Fibroblast of lung (primary cell): Measurements from ENCODE around the gene ARMH2. TPM values are rescaled to one million over a fixed set of nuclear protein-coding genes. Genes with fewer than 3 reads are reported as not detected.

Source experiments
- DNase-seq, 2 donors: peaks; one replicate each; pipeline versions ENCODE4 v3.0.0 to v3.0.0-alpha.2; 2010; ENCODE audit warnings: low read depth in 2 of 2
- H2AFZ ChIP-seq: 2 replicates; pipeline ENCODE4 v1.5.1; 2012; ENCODE audit warnings: low read length, control low read depth, inconsistent platforms
- H3K27ac ChIP-seq: 2 replicates; pipeline ENCODE4 v1.5.1; 2011; ENCODE audit warnings: low read length, control low read depth; ENCODE audit not compliant: insufficient read depth
- H3K27me3 ChIP-seq: 2 replicates; pipeline ENCODE4 v1.5.1; 2011; ENCODE audit warnings: mild to moderate bottlenecking, low read length; ENCODE audit not compliant: control insufficient read depth, insufficient read depth
- H3K36me3 ChIP-seq: 2 replicates; pipeline ENCODE4 v1.5.1; 2011; ENCODE audit warnings: low read length; ENCODE audit not compliant: control insufficient read depth, insufficient read depth
- H3K4me1 ChIP-seq: 2 replicates; pipeline ENCODE4 v1.5.1; 2011; ENCODE audit warnings: low read length; ENCODE audit not compliant: control insufficient read depth, insufficient read depth; ENCODE audit errors: extremely low read depth
- H3K4me2 ChIP-seq: 2 replicates; pipeline ENCODE4 v1.5.1; 2011; ENCODE audit warnings: low read length, control low read depth; ENCODE audit not compliant: insufficient read depth; ENCODE audit errors: extremely low read depth
- H3K4me3 ChIP-seq, 4 experiments: fragments of 200-600 bp in 1 of 4; sonication (generic) in 1 of 4; replicated peaks in 1 of 4; 2 replicates each; pipeline ENCODE4 v1.5.1; 2011 to 2016; ENCODE audit warnings: low read length in 4 of 4, low read depth in 3 of 4, mild to moderate bottlenecking in 3 of 4, control low read depth in 2 of 4, inconsistent platforms in 1 of 4, mixed read lengths in 1 of 4; ENCODE audit not compliant: insufficient read depth in 1 of 4; ENCODE audit errors: control extremely low read depth in 1 of 4
- H3K79me2 ChIP-seq: 2 replicates; pipeline ENCODE4 v1.5.1; 2012; ENCODE audit warnings: mild to moderate bottlenecking, low read length, inconsistent platforms; ENCODE audit not compliant: control insufficient read depth, insufficient read depth
- H3K9ac ChIP-seq: 2 replicates; pipeline ENCODE4 v1.5.1; 2011; ENCODE audit warnings: mild to moderate bottlenecking, low read length, control low read depth; ENCODE audit not compliant: insufficient read depth
- H3K9me3 ChIP-seq: 2 replicates; pipeline ENCODE4 v1.5.1; 2012; ENCODE audit warnings: low read depth, low read length; ENCODE audit not compliant: control insufficient read depth, insufficient read depth
- H4K20me1 ChIP-seq: 2 replicates; pipeline ENCODE4 v1.5.1; 2011; ENCODE audit warnings: low read length; ENCODE audit not compliant: control insufficient read depth, insufficient read depth; ENCODE audit errors: extremely low read depth
- CTCF ChIP-seq, 2 donors: IDR thresholded peaks in 1 of 2; conservative IDR thresholded peaks in 1 of 2; 1 replicate in 1 of 2; 2 replicates in 1 of 2; pipeline ENCODE4 v1.5.1; 2011 to 2012; ENCODE audit warnings: low read length in 2 of 2, control low read depth in 1 of 2, inconsistent platforms in 1 of 2, low read depth in 1 of 2, mild to moderate bottlenecking in 1 of 2
- EZH2 ChIP-seq: IDR thresholded peaks from 2 replicates; pipeline ENCODE4 v1.5.1; 2012; ENCODE audit warnings: low read length, control low read depth, mild to moderate bottlenecking; ENCODE audit errors: missing control alignments
- polyA plus RNA-seq, 2 donors: library from polyadenylated mRNA; depleted of rRNA in 1 of 2; stranded (reverse) in 1 of 2; unstranded in 1 of 2; fragments of >200 nt; gene quantifications; 2 replicates each; pipeline ENCODE4 v1.2.1, GENCODE V29; 2011 to 2012; ENCODE audit warnings: missing spikeins in 1 of 2
- total RNA-seq: library from RNA; depleted of rRNA; stranded (reverse); fragments of >200 nt; gene quantifications from 2 replicates; pipeline ENCODE4 v1.2.1, GENCODE V29; 2014

Gene ARMH2
- total and polyA plus RNA-seq, 2 donors (not counting 1 experiment from before 2014, with no cell fraction given) = not detected

DNA sequence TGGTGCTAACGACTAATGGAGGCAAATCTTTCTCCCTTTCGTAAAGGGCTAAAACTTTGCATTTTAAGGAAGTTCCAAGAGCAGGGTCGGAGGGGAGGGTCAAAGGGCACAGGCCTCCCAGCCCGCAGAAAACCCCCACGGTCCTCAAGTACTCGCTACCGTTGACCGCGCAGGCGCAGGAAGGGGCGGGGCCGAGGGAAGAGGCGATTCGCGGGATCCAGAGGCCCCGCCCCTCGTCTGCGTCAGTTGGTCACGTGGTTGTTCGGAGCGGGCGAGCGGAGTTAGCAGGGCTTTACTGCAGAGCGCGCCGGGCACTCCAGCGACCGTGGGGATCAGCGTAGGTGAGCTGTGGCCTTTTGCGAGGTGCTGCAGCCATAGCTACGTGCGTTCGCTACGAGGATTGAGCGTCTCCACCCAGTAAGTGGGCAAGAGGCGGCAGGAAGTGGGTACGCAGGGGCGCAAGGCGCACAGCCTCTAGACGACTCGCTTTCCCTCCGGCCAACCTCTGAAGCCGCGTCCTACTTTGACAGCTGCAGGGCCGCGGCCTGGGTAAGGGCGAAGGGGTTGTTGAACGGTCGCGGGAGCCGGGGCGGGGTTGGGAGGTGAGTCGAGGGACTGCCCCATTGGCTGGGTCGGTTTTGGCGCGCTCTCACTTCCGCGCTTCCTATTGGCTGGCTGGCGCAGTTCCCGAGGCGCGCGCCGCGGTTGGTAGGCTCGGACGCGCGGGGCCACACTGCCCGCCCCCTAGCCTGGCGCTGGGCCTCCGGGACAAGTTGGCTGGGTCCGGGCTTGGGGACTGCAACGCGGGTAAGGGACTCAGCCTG, 23.8 kb downstream of the ARMH2 start, which contains the start of gene GMNN:
GMNN (plus strand) TSS at position 242 of the 824 bp plus-strand sequence. CDS start 2,310 bp downstream, outside the sequence.
- Histone ChIP-seq H3K27me3 (no peaks in the 10 kb centered on the region), H4K20me1 (no peaks in the 10 kb centered on the region), H3K36me3 (peaks cover 2% of the 10 kb centered on the region), H3K79me2 (peaks cover 48% of the 10 kb centered on the region), H3K9me3 (no peaks in the 10 kb centered on the region), H3K9ac (peak within 1 kb of the TSS; percentile 78), H3K4me1 (peaks cover 9% of the 10 kb centered on the region), H3K4me2 (peak within 1 kb of the TSS; percentile 94), H3K27ac (peak within 1 kb of the TSS; percentile 89), H2AFZ (peak within 1 kb of the TSS; percentile 95), H3K4me3 (peak within 1 kb of the TSS; percentile 74 to 99 (median 81))
- TF ChIP-seq EZH2 (no peak), CTCF (conservative IDR thresholded peaks at IDR 0.05 in 1 of 2, IDR thresholded peaks at IDR 0.05 in 1 of 2; ENCODE audit: low read depth in 1 of 2, low read length in 2 of 2) (no peak)
- DNase-seq = peak; percentile 88 to 92

DNA sequence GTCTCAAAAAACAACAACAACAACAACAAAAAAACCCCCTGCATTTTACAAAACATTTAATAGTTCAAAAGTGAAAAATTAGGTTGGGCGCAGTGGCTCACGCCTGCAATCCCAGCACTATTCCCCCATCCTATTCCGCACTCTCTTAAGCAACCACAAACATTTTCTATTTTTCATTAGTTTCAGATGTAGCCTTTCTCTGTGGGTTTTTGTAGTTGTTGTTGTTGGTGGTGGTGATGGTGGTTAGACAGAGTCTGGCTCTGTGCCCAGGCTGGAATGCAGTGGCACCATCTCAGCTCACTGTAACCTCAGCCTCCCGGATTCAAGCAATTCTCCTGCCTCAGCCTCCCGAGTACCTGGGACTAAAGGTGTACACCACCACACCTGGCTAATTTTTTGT, 30.4 kb downstream of the ARMH2 start:
- H2AFZ ChIP-seq = no peak overlapping the region
- H3K27me3 ChIP-seq = no peaks in the 10 kb centered on the region

More for the DNA sequence above, 30.4 kb downstream of the ARMH2 start:
- Histone ChIP-seq H3K27ac (no peak overlapping the region), H3K4me3 (no peak overlapping the region), H3K4me2 (no peak overlapping the region), H3K9ac (no peak overlapping the region), H3K9me3 (no peaks in the 10 kb centered on the region), H3K36me3 (no peaks in the 10 kb centered on the region), H4K20me1 (no peaks in the 10 kb centered on the region), H3K79me2 (no peaks in the 10 kb centered on the region), H3K4me1 (no peaks in the 10 kb centered on the region)
- no peak for TF ChIP-seq CTCF (conservative IDR thresholded peaks at IDR 0.05 in 1 of 2, IDR thresholded peaks at IDR 0.05 in 1 of 2; ENCODE audit: low read depth in 1 of 2, low read length in 2 of 2)
- no peak for TF ChIP-seq EZH2
- peak in 1 of 2 donors; percentile 27 for DNase-seq
